WTC11 (cell line): Measurements from ENCODE around the gene DGKQ. TPM values are rescaled to one million over a fixed set of nuclear protein-coding genes. Genes with fewer than 3 reads are reported as not detected.

Source experiments
- ATAC-seq: fragments of 200-7000 bp; cut with Tn5 transposase; 2 replicates; pipeline ENCODE4 v1.10.0; 2021; ENCODE audit warnings: mild to moderate bottlenecking, moderate library complexity
- CTCF ChIA-PET: fragments of 300-600 bp; sonication (Branson Sonifier 250); formaldehyde crosslinking; loops from one replicate; lab custom pipeline; 2021; ENCODE audit warnings: antibody characterized with exemption; lab: Charles Lee
- POLR2A ChIA-PET: fragments of 350-600 bp; sonication (Branson Sonifier 250); formaldehyde crosslinking; loops from one replicate; lab custom pipeline; 2021; ENCODE audit warnings: antibody characterized with exemption; lab: Charles Lee
- DNase-seq: peaks from one replicate; pipeline ENCODE4 v3.0.0; 2021; ENCODE audit warnings: low spot score
- H3K27ac Mint-ChIP-seq: 2 replicates; pipeline ENCODE4 v1.8.0; 2021; ENCODE audit warnings: mixed read lengths
- H3K27me3 Mint-ChIP-seq: 2 replicates; pipeline ENCODE4 v1.8.0; 2021; ENCODE audit warnings: low read depth, mild to moderate bottlenecking, moderate library complexity, mixed read lengths
- H3K36me3 Mint-ChIP-seq: 2 replicates; pipeline ENCODE4 v1.8.0; 2021; ENCODE audit warnings: mixed read lengths
- H3K4me1 Mint-ChIP-seq: 2 replicates; pipeline ENCODE4 v1.8.0; 2022; ENCODE audit warnings: mixed read lengths
- H3K4me3 Mint-ChIP-seq: 2 replicates; pipeline ENCODE4 v1.8.0; 2021; ENCODE audit warnings: mild to moderate bottlenecking, moderate library complexity, mixed read lengths
- H3K9me3 Mint-ChIP-seq: 2 replicates; pipeline ENCODE4 v1.8.0; 2021; ENCODE audit warnings: mixed read lengths
- ATF1 ChIP-seq: sonication (generic); formaldehyde crosslinking; IDR thresholded peaks from 2 replicates; pipeline ENCODE4 v1.8.1; 2023; ENCODE audit warnings: mild to moderate bottlenecking, moderate library complexity, missing genetic modification reagents
- CREB1 ChIP-seq: sonication (generic); formaldehyde crosslinking; IDR thresholded peaks from 2 replicates; pipeline ENCODE4 v1.8.0; 2023; ENCODE audit warnings: mild to moderate bottlenecking, missing genetic modification reagents
- E2F5 ChIP-seq: sonication (generic); formaldehyde crosslinking; IDR thresholded peaks from 2 replicates; pipeline ENCODE4 v1.8.1; 2022; ENCODE audit warnings: mild to moderate bottlenecking, moderate library complexity, missing genetic modification reagents
- FOXK1 ChIP-seq: sonication (generic); formaldehyde crosslinking; IDR thresholded peaks from 2 replicates; pipeline ENCODE4 v1.8.0; 2022; ENCODE audit warnings: mild to moderate bottlenecking, moderate library complexity, missing genetic modification reagents
- FOXP4 ChIP-seq: sonication (generic); formaldehyde crosslinking; IDR thresholded peaks from 2 replicates; pipeline ENCODE4 v1.8.0; 2022; ENCODE audit warnings: mild to moderate bottlenecking, missing genetic modification reagents
- HMGXB4 ChIP-seq: sonication (generic); formaldehyde crosslinking; IDR thresholded peaks from 2 replicates; pipeline ENCODE4 v1.8.1; 2023; ENCODE audit warnings: mild to moderate bottlenecking, moderate library complexity, missing genetic modification reagents
- JAZF1 ChIP-seq: fragments of 250-450 bp; sonication (Bioruptor Pico); IDR thresholded peaks from 2 replicates; pipeline ENCODE4 v1.9.0; 2021; ENCODE audit warnings: moderate library complexity, mild to moderate bottlenecking, inconsistent platforms
- NR3C1 ChIP-seq: sonication (generic); formaldehyde crosslinking; conservative IDR thresholded peaks from 2 replicates; pipeline ENCODE4 v1.8.1; 2023; ENCODE audit warnings: low read depth, mild to moderate bottlenecking, missing genetic modification reagents
- RELA ChIP-seq: sonication (generic); formaldehyde crosslinking; IDR thresholded peaks from 2 replicates; pipeline ENCODE4 v1.8.1; 2022; ENCODE audit warnings: missing genetic modification reagents, mild to moderate bottlenecking, borderline replicate concordance
- RORB ChIP-seq: fragments of 250-450 bp; sonication (Bioruptor Pico); IDR thresholded peaks from 2 replicates; pipeline ENCODE4 v1.9.0; 2021; ENCODE audit warnings: mild to moderate bottlenecking
- STAT6 ChIP-seq: sonication (generic); formaldehyde crosslinking; conservative IDR thresholded peaks from 2 replicates; pipeline ENCODE4 v1.8.1; 2023; ENCODE audit warnings: mild to moderate bottlenecking, low read depth, missing genetic modification reagents, moderate library complexity
- TCF7 ChIP-seq: sonication (generic); formaldehyde crosslinking; IDR thresholded peaks from 2 replicates; pipeline ENCODE4 v1.8.0; 2022; ENCODE audit warnings: mild to moderate bottlenecking, low read depth, missing genetic modification reagents, moderate library complexity
- TEAD4 ChIP-seq: sonication (generic); formaldehyde crosslinking; IDR thresholded peaks from 2 replicates; pipeline ENCODE4 v1.8.0; 2022; ENCODE audit warnings: mild to moderate bottlenecking, missing genetic modification reagents
- ZMAT4 ChIP-seq: fragments of 250-450 bp; sonication (Bioruptor Pico); IDR thresholded peaks from 2 replicates; pipeline ENCODE4 v1.9.0; 2021; ENCODE audit warnings: mild to moderate bottlenecking
- ZNF121 ChIP-seq: sonication (generic); formaldehyde crosslinking; IDR thresholded peaks from 2 replicates; pipeline ENCODE4 v1.8.0; 2023; ENCODE audit warnings: missing genetic modification reagents
- ZNF423 ChIP-seq: fragments of 250-450 bp; sonication (Bioruptor Pico); IDR thresholded peaks from 2 replicates; pipeline ENCODE4 v2.1.2; 2022; ENCODE audit warnings: mild to moderate bottlenecking, moderate library complexity
- ZNF532 ChIP-seq: fragments of 250-450 bp; sonication (Bioruptor Pico); IDR thresholded peaks from 2 replicates; pipeline ENCODE4 v1.9.0; 2021; ENCODE audit warnings: mild to moderate bottlenecking, borderline replicate concordance
- ZNF671 ChIP-seq: fragments of 250-450 bp; sonication (Bioruptor Pico); IDR thresholded peaks from 2 replicates; pipeline ENCODE4 v1.8.0; 2021; ENCODE audit warnings: mild to moderate bottlenecking
- total RNA-seq: library from RNA; stranded (reverse); gene quantifications from 3 replicates; pipeline ENCODE4 v1.2.3, GENCODE V29; 2021

Gene DGKQ
- total RNA-seq, 1 experiment from 2014 or later: 19.3 TPM

GRCh38 chr4:1002631-1003251 is 29.4 kb upstream of the DGKQ start:
- POLR2A ChIA-PET: interaction anchor here (1.2 kb wide), 1 partner anchor 15 kb away, joined by 4 read pairs; no protein-coding TSS in a partner anchor

GRCh38 chr4:1002131-1002630 is 28.8 kb upstream of the DGKQ start:
- Mint-ChIP-seq H3K4me1 (no peaks in the 10 kb centered on the region), H3K27ac (no peak overlapping the region), H3K36me3 (no peaks in the 10 kb centered on the region), H3K4me3 (peak overlapping the region; percentile 57), H3K27me3 (peaks cover 80% of the 10 kb centered on the region), H3K9me3 (peaks cover 5% of the 10 kb centered on the region; the same call in 1 of the 2 replicates)
- peak; percentile 22 for ATAC-seq
- peak; percentile 62 for DNase-seq
- ChIA-PET POLR2A (interaction anchor here (1.2 kb wide), 1 partner anchor 14 kb away, joined by 4 read pairs; no protein-coding TSS in a partner anchor), CTCF (interaction anchor here (0.9 to 1.4 kb wide), 3 partner anchors 15 to 318 kb away, joined by 3 to 5 read pairs (median 3); partner anchors contain the start of gene IDUA)
- TF ChIP-seq ATF1 (CRISPR knock-in tag) (no peak), CREB1 (CRISPR knock-in tag) (no peak), ZNF423 (no peak), NR3C1 (CRISPR knock-in tag) (no peak), TCF7 (no peak), TEAD4 (CRISPR knock-in tag) (no peak), ZNF121 (CRISPR knock-in tag) (no peak; the same call in 1 of the 2 replicates), ZNF532 (no peak), STAT6 (CRISPR knock-in tag) (no peak), ZMAT4 (no peak), RELA (CRISPR knock-in tag) (peak; percentile 78; the same call in 1 of the 2 replicates), FOXP4 (peak; percentile 77; the same call in 1 of the 2 replicates), ZNF671 (no peak), RORB (CRISPR knock-in tag) (no peak)

More at GRCh38 chr4:1002631-1003251, 29.4 kb upstream of the DGKQ start:
- no peak overlapping the region for H3K4me3 Mint-ChIP-seq
- CTCF ChIA-PET: interaction anchor here (0.9 to 1.4 kb wide), 3 partner anchors 16 to 319 kb away, joined by 3 to 5 read pairs (median 3); partner anchors contain the start of gene IDUA
- no peaks in the 10 kb centered on the region for H3K4me1 Mint-ChIP-seq
- ATAC-seq (peak; percentile 36), DNase-seq (peak; percentile 41)
- peaks cover 85% of the 10 kb centered on the region for H3K27me3 Mint-ChIP-seq
- TF ChIP-seq JAZF1 (CRISPR knock-in tag) (no peak), FOXK1 (CRISPR knock-in tag) (0 out of 2 replicates have a peak, but pooled peaks have one; percentile 0), E2F5 (CRISPR knock-in tag) (0 out of 2 replicates have a peak, but pooled peaks have one; percentile 20), HMGXB4 (0 out of 2 replicates have a peak, but pooled peaks have one; percentile 5)
- H3K9me3 Mint-ChIP-seq: peaks cover 7% of the 10 kb centered on the region; the same call in 1 of the 2 replicates
- no peak overlapping the region for H3K27ac Mint-ChIP-seq
- no peaks in the 10 kb centered on the region for H3K36me3 Mint-ChIP-seq
